SH-SY5Y (cell line): ENCODE data around the gene FHDC1.

ENCODE experiments used
- GATA2 ChIP-seq: IDR thresholded peaks from 2 replicates; pipeline ENCODE4 v1.6.1; 2011; ENCODE audit warnings: mild to moderate bottlenecking, low read depth, low read length
- GATA3 ChIP-seq: IDR thresholded peaks from 2 replicates; pipeline ENCODE4 v1.6.1; 2011; ENCODE audit warnings: low read depth, mild to moderate bottlenecking, low read length, moderate library complexity

FHDC1 gene

GRCh38 chr4:153013202-153013977 lies 77.3 kb downstream of the FHDC1 start:
- no peak for TF ChIP-seq GATA3
- no peak for TF ChIP-seq GATA2

GRCh38 chr4:153014460-153014859 lies 78.3 kb downstream of the FHDC1 start:
- TF ChIP-seq GATA2: no peak
- no peak for TF ChIP-seq GATA3

GRCh38 chr4:153016592-153016991 lies 80.5 kb downstream of the FHDC1 start:
- TF ChIP-seq GATA2 (no peak), GATA3 (no peak)

- no peak for TF ChIP-seq GATA3
Observed at GRCh38 chr4:153018031-153018430, 81.9 kb downstream of the FHDC1 start.

DNA sequence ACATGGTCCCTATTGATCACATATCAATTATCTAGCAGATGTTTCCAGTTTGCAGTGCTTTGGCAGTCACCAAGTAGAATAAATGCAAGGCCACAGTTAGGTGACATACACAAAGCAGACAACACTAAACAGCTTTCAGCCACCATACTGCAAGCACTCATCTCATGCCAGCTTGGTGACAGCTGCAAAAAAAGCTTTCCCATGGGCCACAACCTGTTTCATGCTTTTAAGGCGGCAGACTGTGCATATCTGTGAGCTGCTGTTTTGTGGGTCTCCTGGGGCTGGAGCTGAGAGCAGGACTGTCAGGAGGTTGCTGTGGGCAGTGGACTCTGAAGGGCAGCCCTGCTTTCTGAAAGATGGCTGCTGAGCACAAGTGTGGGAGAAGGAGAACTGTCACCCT lies 82.6 kb downstream of the FHDC1 start:
- TF ChIP-seq GATA3 (no peak), GATA2 (no peak)

- TF ChIP-seq GATA2: no peak
- TF ChIP-seq GATA3: no peak
Observed at GRCh38 chr4:153019906-153020305, 83.8 kb downstream of the FHDC1 start.

- TF ChIP-seq GATA2 (no peak), GATA3 (no peak)
Observed at GRCh38 chr4:153020457-153020856, 84.3 kb downstream of the FHDC1 start.

DNA sequence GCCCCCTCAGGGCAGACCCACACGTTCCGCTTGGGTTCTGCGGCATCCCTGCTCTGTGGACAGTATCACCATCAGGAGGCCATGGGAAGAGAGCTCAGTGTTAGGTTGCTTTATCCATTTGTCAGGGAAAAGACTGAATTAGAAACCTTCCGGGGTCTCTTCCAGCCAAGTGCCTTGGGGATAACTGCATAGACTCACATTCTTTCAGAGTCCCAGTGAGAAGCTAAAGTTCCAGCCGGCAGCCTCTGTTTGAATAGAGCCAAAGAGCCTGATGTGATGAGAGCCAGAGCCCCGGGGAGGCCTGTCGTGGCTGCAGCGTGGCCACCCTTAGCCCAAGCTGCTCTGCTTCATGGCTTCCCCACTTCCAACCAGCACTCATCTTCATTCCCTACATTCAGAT lies 85.2 kb downstream of the FHDC1 start:
- TF ChIP-seq GATA3 (no peak), GATA2 (no peak)

GRCh38 chr4:153022241-153022715 lies 86.2 kb downstream of the FHDC1 start:
- TF ChIP-seq GATA2 (no peak), GATA3 (no peak)

DNA sequence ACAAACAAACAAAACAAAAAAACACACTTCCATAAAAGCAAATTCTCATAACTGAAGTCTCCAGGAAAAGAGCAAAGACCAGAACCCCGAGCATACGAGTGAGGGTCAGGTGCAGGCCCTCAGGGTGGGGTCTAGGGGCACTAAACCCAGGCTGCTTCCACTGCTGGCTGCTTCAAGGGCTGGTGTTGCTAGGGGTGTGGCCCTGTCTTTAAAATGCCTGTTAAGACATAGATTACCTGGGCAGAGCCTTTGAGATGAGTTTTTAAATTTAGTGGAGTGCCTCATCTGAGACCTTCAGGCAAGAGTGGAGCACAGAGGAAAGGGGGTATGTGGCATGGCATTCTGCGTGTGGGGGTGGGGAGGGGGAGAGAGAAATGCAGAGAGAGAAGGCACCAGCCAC lies 87.0 kb downstream of the FHDC1 start:
- TF ChIP-seq GATA2 (no peak), GATA3 (no peak)

DNA sequence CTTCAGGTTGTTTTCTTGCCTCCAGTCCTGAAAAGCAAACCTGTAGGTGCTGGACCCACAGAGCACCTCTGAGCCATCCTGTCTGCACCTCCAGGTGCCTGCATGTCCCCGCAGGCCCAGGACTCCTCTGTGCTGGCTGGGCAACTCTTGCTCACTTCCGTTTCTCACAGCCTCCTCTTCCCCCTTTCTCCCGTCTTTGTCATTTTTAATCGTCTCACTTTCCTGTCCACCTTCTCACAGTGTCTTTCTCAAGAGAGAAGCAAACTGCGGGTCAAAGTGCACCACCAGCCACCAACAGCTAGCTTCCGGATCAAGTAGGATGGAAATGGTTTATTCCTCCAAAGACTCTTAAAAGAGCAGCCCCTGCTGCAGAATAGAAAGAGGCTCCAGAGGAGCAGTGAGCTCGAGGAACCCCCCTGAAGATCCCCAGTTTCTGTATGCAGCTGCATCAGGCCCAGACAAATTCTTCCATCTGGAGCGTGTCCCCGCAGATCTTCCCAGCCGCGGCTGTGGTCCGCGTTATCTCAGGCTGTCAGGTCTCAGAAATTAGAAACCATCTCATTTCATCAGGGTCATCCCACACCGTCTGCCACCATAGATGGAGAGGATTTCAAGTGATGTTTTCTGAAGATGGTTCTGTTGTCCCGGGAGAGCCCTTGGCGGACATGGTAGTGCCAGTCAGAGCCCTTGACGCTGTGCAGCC lies 87.7 kb downstream of the FHDC1 start:
- TF ChIP-seq GATA3 (no peak), GATA2 (no peak)

DNA sequence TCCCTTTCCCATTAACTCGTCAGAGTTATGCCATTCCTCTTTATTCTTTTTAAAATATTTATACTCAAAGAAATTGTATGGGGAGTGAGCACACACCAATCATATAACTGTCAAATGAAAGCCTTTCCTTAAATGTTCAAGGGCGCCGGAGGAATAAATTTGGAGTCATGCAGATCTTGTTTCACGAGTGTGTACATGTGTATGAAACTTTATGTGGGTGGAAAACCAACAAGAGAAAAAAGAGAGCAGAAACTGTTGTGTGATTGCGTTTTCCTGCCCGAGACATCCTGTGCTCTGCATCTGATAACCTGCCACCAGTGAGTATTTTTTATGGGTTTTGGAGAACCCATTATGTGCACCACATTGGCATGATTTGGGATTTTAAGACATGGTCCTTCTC lies 88.3 kb downstream of the FHDC1 start:
- TF ChIP-seq GATA3 (no peak), GATA2 (no peak)

GRCh38 chr4:153025406-153025805 lies 89.3 kb downstream of the FHDC1 start:
- TF ChIP-seq GATA3 (no peak), GATA2 (no peak)

DNA sequence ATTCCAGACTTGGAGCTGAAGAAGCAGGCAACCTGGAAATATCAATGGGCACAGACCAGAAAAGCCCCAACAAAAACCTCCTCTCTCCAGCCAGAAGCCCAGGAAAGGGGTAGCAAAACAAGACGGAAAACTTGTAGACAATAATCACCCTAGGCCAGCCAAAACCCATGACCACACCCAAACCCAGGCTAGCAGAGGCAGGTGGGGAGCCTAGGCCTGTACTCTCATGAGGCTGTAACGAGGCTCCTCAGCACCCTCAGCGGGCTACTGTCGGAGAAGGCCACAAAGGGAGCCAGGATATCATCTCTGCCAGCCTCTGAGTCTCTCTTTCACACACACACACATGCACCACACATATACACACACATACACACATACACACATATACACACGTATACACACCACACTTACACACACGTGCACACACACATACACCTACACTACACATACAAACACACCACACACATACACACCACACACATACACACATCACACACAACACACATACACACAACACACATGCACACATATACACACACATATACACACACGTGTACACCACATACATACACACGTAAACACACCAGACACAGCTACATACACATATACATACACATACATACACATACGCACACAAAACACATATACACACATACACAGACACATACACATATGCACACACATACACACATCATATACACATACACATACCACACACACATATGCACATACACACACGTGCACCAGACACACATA lies 90.6 kb downstream of the FHDC1 start:
- TF ChIP-seq GATA2 (no peak), GATA3 (no peak)

DNA sequence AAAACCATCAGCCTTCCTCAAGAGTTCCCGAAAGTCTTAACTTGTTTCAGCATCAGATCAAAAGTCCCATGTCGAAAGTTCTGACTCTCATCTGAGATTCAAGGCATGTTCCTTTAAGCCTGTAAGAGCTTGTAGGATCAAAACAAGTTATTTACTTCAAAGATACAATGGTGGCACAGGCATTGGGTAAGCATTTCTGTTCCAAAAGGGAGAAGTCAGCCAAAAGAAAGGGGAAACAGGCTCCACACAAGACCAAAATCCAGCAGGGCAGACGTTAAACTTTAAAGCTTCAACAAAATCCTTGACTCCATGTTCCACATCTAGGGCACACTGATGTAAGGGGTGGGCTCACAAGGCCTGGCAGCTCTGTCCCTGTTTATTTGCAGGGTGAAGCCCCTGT lies 91.7 kb downstream of the FHDC1 start:
- no peak for TF ChIP-seq GATA2
- no peak for TF ChIP-seq GATA3

DNA sequence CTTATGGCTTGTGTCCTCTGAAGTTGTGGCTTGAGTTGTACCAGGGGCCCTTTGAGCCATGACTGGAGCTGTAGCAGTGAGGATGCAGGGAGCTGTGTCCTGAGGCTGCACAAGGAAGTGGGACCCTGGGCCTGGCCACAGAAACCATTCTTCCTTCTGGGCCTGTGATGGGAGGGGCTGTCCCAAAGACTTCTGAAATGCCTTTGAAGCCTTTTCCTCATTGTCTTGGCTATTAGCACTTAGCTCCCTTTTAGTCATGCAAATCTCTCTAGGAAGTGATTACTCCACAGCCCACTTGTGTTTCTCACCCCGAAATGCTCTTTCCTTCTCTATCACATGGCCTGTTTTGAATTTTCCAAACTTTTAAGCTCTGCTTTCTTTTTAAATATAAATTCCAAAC lies 92.4 kb downstream of the FHDC1 start:
- TF ChIP-seq GATA2 (no peak), GATA3 (no peak)
